ENCODE measurements around the gene AMZ1. TPM values are rescaled to one million over a fixed set of nuclear protein-coding genes. Genes with fewer than 3 reads are reported as not detected.

AMZ1 gene
- total RNA-seq, 1 donor from 2014 or later, result 0.05 TPM

GRCh38 chr7:2750004-2750407 lies 62.0 kb downstream of the AMZ1 start:
- Mint-ChIP-seq H3K4me1 (ENCODE audit: unreplicated experiment) (no peaks in the 10 kb centered on the region), H3K4me3 (ENCODE audit: unreplicated experiment) (no peak overlapping the region), H3K27ac (ENCODE audit: unreplicated experiment) (no peak overlapping the region), H3K36me3 (ENCODE audit: low read depth, unreplicated experiment) (peaks cover 20% of the 10 kb centered on the region), H3K9me3 (ENCODE audit: unreplicated experiment) (peaks cover under 1% of the 10 kb centered on the region), H3K27me3 (ENCODE audit: unreplicated experiment) (peaks cover 6% of the 10 kb centered on the region)
- no peak for TF ChIP-seq CTCF (IDR thresholded peaks at IDR 0.05; ENCODE audit: unreplicated experiment)
- no peak for DNase-seq (ENCODE audit: low spot score)

DNA sequence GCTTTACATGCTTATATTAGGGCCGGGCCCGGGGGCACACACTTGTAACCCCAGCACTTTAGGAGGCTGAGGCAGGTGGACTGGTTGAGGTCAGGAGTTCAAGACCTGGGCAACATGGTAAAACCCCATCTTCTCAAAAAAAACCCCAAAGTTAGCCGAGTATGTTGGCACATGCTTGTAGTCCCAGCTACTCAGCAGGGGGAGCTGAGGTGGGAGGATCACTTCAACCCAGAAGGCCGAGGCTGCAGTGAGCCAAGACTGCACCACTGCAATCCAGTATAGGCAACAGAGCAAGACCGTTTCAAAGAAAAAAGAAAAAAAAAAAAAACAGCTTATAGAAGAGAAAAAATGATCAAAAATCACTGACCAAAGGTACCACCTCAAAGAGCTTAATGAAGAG lies 63.1 kb downstream of the AMZ1 start:
- no peak for TF ChIP-seq CTCF (IDR thresholded peaks at IDR 0.05; ENCODE audit: unreplicated experiment)
- no peaks in the 10 kb centered on the region for H3K9me3 Mint-ChIP-seq (ENCODE audit: unreplicated experiment)
- peaks cover 29% of the 10 kb centered on the region for H3K36me3 Mint-ChIP-seq (ENCODE audit: low read depth, unreplicated experiment)
- no peak overlapping the region for H3K4me3 Mint-ChIP-seq (ENCODE audit: unreplicated experiment)
- no peaks in the 10 kb centered on the region for H3K4me1 Mint-ChIP-seq (ENCODE audit: unreplicated experiment)
- DNase-seq (ENCODE audit: low spot score), result no peak
- no peak overlapping the region for H3K27ac Mint-ChIP-seq (ENCODE audit: unreplicated experiment)
- H3K27me3 Mint-ChIP-seq (ENCODE audit: unreplicated experiment), result peaks cover 5% of the 10 kb centered on the region

DNA sequence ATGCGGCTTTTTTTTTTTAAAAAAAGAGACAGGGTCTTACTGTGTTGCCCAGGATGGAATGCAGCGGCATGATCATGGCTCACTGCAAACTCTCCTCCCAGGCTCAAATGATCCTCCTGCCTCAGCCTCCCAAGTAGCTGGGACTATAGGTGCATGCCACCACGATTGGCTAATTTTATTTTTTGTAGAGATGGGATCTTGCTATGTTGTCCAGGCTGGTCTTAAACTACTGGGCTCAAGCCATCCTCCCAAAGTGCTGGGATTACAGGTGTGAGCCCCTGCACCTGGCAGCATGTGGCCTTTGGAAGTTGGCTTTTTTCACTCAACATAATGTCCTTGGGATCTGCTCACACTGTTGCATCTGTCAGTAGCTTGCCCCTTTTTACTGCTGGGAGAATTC lies 65.1 kb downstream of the AMZ1 start:
- no peak for TF ChIP-seq CTCF (IDR thresholded peaks at IDR 0.05; ENCODE audit: unreplicated experiment)
- Mint-ChIP-seq H3K9me3 (ENCODE audit: unreplicated experiment) (no peaks in the 10 kb centered on the region), H3K27me3 (ENCODE audit: unreplicated experiment) (peaks cover 6% of the 10 kb centered on the region), H3K27ac (ENCODE audit: unreplicated experiment) (no peak overlapping the region), H3K36me3 (ENCODE audit: low read depth, unreplicated experiment) (peaks cover 34% of the 10 kb centered on the region), H3K4me3 (ENCODE audit: unreplicated experiment) (no peak overlapping the region), H3K4me1 (ENCODE audit: unreplicated experiment) (peaks cover 4% of the 10 kb centered on the region)
- no peak for DNase-seq (ENCODE audit: low spot score)

DNA sequence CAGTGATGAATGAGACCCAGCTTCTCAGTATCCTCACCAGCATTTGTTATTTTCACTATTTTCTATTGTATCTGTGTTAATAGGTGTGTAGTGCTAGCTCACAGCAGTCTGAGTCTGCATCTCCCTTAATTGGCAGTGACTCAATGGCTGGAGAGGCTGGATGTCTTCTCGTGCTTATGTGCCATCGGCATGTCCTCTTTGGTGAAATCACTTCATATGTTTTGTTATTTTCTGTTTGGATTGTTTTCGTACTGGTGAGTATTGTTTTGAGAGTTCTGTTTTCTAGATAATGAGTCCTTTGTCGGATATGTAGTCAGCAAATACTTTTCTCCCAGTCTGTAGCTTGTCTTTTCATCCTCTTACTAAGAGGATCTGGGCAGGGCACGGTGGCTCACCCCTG lies 66.1 kb downstream of the AMZ1 start:
- TF ChIP-seq CTCF (IDR thresholded peaks at IDR 0.05; ENCODE audit: unreplicated experiment), result no peak
- DNase-seq (ENCODE audit: low spot score), result no peak
- Mint-ChIP-seq H3K27me3 (ENCODE audit: unreplicated experiment) (peaks cover 7% of the 10 kb centered on the region), H3K36me3 (ENCODE audit: low read depth, unreplicated experiment) (peaks cover 34% of the 10 kb centered on the region), H3K4me1 (ENCODE audit: unreplicated experiment) (peaks cover 8% of the 10 kb centered on the region), H3K9me3 (ENCODE audit: unreplicated experiment) (no peaks in the 10 kb centered on the region), H3K4me3 (ENCODE audit: unreplicated experiment) (no peak overlapping the region), H3K27ac (ENCODE audit: unreplicated experiment) (peak overlapping the region; percentile 2)

DNA sequence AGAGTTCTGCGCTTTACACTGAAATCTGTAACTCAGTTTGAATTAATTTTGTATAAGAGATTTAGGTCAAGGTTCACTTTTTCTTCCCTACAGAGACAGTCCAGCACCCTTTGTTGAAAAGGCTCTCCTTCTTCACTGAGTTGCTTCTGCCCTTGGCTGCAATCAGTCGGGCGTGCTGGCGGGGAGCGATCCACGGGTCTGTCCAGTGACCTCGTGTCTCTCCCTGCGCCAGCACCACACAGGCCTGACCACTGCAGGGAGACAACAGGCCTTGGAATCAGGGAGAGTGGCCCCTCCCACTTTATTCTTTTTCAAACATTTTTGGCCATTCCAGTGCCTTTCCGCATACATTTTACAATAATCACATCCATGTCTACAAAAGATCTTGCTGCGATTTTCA lies 66.9 kb downstream of the AMZ1 start:
- peaks cover 36% of the 10 kb centered on the region for H3K36me3 Mint-ChIP-seq (ENCODE audit: low read depth, unreplicated experiment)
- TF ChIP-seq CTCF (IDR thresholded peaks at IDR 0.05; ENCODE audit: unreplicated experiment), result no peak
- peaks cover 13% of the 10 kb centered on the region for H3K4me1 Mint-ChIP-seq (ENCODE audit: unreplicated experiment)
- no peak overlapping the region for H3K4me3 Mint-ChIP-seq (ENCODE audit: unreplicated experiment)
- H3K27me3 Mint-ChIP-seq (ENCODE audit: unreplicated experiment), result peaks cover 9% of the 10 kb centered on the region
- no peaks in the 10 kb centered on the region for H3K9me3 Mint-ChIP-seq (ENCODE audit: unreplicated experiment)
- no peak overlapping the region for H3K27ac Mint-ChIP-seq (ENCODE audit: unreplicated experiment)
- DNase-seq (ENCODE audit: low spot score), result no peak

Measured in endothelial cell (in vitro differentiated cells).